Mucosa of stomach (tissue), 1 donor: ENCODE results near the gene PLXNA4.

Source experiments
- H3K27me3 ChIP-seq: one replicate; pipeline ENCODE4 v1.7.0; 2013; ENCODE audit warnings: mild to moderate bottlenecking, low read length; ENCODE audit not compliant: control insufficient read depth, insufficient read depth
- H3K36me3 ChIP-seq: one replicate; pipeline ENCODE4 v1.7.0; 2013; ENCODE audit warnings: low read length; ENCODE audit not compliant: control insufficient read depth, insufficient read depth
- H3K4me1 ChIP-seq: one replicate; pipeline ENCODE4 v1.7.0; 2013; ENCODE audit warnings: mild to moderate bottlenecking, low read length; ENCODE audit not compliant: control insufficient read depth, insufficient read depth
- H3K4me3 ChIP-seq: one replicate; pipeline ENCODE4 v1.7.0; 2013; ENCODE audit warnings: low read length
- H3K9ac ChIP-seq: one replicate; pipeline ENCODE4 v1.7.0; 2013; ENCODE audit warnings: mild to moderate bottlenecking, low read length, moderate library complexity
- H3K9me3 ChIP-seq: one replicate; pipeline ENCODE4 v1.7.0; 2013; ENCODE audit warnings: mild to moderate bottlenecking, low read length, moderate library complexity; ENCODE audit not compliant: control insufficient read depth
- donor health status: Pancreatic carcinoma.

Gene PLXNA4, protein sequence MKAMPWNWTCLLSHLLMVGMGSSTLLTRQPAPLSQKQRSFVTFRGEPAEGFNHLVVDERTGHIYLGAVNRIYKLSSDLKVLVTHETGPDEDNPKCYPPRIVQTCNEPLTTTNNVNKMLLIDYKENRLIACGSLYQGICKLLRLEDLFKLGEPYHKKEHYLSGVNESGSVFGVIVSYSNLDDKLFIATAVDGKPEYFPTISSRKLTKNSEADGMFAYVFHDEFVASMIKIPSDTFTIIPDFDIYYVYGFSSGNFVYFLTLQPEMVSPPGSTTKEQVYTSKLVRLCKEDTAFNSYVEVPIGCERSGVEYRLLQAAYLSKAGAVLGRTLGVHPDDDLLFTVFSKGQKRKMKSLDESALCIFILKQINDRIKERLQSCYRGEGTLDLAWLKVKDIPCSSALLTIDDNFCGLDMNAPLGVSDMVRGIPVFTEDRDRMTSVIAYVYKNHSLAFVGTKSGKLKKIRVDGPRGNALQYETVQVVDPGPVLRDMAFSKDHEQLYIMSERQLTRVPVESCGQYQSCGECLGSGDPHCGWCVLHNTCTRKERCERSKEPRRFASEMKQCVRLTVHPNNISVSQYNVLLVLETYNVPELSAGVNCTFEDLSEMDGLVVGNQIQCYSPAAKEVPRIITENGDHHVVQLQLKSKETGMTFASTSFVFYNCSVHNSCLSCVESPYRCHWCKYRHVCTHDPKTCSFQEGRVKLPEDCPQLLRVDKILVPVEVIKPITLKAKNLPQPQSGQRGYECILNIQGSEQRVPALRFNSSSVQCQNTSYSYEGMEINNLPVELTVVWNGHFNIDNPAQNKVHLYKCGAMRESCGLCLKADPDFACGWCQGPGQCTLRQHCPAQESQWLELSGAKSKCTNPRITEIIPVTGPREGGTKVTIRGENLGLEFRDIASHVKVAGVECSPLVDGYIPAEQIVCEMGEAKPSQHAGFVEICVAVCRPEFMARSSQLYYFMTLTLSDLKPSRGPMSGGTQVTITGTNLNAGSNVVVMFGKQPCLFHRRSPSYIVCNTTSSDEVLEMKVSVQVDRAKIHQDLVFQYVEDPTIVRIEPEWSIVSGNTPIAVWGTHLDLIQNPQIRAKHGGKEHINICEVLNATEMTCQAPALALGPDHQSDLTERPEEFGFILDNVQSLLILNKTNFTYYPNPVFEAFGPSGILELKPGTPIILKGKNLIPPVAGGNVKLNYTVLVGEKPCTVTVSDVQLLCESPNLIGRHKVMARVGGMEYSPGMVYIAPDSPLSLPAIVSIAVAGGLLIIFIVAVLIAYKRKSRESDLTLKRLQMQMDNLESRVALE (N-terminal part only)

DNA sequence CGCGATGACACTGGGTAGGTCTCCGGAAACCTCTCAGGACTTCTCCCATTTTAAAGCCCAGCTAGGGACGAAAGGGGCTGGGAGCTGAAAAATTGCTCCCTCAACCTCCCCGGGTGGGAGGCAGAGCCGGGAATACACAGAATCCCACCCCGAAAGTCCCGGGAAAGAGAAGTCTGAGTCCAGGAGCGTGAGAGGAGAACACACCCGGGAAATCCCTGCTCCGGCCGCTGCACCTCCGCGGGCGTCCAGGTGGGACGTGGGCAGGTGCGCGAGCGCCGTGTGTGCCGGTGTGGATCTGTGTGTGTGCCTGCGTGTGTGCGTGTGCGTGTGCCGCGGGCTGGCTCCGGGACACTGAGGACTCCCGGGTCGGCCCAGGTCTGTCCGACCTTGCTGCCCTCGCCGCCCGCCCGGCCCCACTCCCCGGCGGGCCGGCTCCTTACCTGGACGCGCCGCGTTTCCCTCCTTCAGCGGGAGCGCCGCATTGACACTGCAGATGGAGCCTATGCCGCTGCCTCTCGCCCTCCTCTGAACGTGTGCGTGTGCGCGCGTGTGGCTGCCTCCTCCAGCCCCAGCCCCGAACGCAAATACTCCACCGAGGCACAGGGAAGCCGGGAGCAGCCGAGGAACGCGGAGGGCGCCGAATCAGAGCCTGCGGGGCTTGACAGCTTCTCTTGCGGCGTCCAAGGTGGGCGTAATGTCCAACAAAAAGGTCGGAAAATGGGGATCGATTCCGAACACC, at the start of gene PLXNA4:
Gene PLXNA4 (minus strand): TSS at position 489 of the 739 bp plus-strand sequence. CDS start 67,777 bp downstream, outside the sequence.
- H3K4me1 ChIP-seq, result no peaks in the 10 kb centered on the region
- H3K27me3 ChIP-seq, result peaks cover 61% of the 10 kb centered on the region
- no peaks in the 10 kb centered on the region for H3K36me3 ChIP-seq
- H3K9me3 ChIP-seq, result no peaks in the 10 kb centered on the region
- H3K9ac ChIP-seq, result no peak within 1 kb of the TSS
- H3K4me3 ChIP-seq, result no peak within 1 kb of the TSS

DNA sequence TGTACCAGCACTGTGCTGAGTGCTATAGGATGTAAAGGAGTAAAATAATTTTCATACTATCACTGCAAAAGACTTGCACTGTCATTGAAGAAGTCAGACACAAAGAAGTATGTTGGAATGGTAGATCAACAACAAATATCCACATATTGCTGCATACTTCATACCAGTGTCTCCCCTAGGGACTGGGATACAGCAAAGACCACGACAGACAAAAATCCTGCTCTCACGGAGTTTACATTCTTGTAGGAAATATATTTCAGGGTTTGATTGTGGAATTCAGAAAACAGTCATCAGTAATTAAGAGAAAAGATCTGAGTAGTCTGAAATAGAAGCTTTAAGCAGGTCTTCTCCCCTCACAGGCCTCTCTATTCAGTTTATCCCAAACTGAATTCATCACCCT, 49.4 kb upstream of the PLXNA4 start:
- Histone ChIP-seq H3K4me1 (no peaks in the 10 kb centered on the region), H3K27me3 (no peaks in the 10 kb centered on the region), H3K9ac (no peak overlapping the region), H3K9me3 (no peaks in the 10 kb centered on the region), H3K36me3 (no peaks in the 10 kb centered on the region), H3K4me3 (no peak overlapping the region)

DNA sequence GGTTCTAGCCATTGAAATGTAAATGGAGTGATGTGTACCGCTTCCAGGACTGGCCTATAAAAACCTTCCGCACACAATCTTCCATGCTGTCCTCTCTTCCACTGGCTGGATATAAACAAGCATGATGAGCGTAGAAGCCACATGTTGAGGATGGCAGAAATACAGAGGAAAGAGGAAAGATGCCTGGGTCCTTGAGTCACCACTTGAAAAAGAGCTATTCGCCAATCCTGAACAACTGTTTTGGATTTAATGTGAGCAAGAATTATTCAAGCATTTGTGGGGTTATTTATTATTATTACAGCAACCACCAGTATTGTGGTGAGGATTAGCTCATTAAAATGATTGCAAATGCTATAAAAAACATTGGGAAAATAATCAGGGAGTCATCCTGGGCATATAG, 45.8 kb upstream of the PLXNA4 start:
- Histone ChIP-seq H3K4me1 (no peaks in the 10 kb centered on the region), H3K4me3 (no peak overlapping the region), H3K9ac (no peak overlapping the region), H3K9me3 (no peaks in the 10 kb centered on the region), H3K27me3 (no peaks in the 10 kb centered on the region), H3K36me3 (no peaks in the 10 kb centered on the region)

DNA sequence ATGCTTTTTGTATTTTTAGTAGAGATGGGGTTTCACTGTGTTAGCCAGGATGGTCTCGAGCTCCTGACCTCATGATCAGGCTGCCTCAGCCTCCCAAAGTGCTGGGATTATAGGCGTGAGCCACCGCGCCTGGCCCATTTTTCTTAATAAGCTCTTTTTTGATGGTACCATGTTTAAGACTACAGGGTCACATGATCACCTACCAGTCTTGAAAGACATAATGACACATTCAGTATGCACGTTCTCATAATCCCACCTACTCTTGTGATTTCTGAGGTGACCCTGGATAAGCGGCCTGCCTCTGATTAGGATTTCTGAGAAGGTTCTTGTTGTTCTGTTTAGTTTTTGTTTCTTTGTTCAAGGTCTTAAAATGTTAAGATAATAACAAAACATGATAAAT, 43.7 kb upstream of the PLXNA4 start:
- H3K4me1 ChIP-seq, result peaks cover 2% of the 10 kb centered on the region
- H3K9me3 ChIP-seq, result no peaks in the 10 kb centered on the region
- no peak overlapping the region for H3K4me3 ChIP-seq
- peaks cover 10% of the 10 kb centered on the region for H3K27me3 ChIP-seq
- H3K9ac ChIP-seq, result no peak overlapping the region
- no peaks in the 10 kb centered on the region for H3K36me3 ChIP-seq

DNA sequence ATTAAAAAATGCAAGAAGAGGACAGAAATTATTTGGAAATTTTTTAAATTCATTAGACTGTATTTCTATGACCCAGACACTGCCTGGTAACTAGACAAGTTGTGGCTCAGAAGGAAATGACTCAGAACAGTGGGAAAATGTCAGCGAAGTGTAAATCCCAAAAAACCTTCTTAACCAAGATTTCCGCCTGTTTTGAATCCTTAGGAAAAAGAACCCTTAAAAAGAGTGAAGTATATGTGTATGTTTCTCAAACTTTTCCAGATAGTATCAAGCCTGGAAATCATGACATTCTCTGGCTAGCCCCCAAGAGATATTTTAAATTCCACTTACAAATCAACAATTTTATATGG, 42.7 kb upstream of the PLXNA4 start:
- no peak overlapping the region for H3K9ac ChIP-seq
- H3K9me3 ChIP-seq, result no peaks in the 10 kb centered on the region
- peaks cover 3% of the 10 kb centered on the region for H3K4me1 ChIP-seq
- H3K36me3 ChIP-seq, result no peaks in the 10 kb centered on the region
- H3K4me3 ChIP-seq, result no peak overlapping the region
- peaks cover 12% of the 10 kb centered on the region for H3K27me3 ChIP-seq

DNA sequence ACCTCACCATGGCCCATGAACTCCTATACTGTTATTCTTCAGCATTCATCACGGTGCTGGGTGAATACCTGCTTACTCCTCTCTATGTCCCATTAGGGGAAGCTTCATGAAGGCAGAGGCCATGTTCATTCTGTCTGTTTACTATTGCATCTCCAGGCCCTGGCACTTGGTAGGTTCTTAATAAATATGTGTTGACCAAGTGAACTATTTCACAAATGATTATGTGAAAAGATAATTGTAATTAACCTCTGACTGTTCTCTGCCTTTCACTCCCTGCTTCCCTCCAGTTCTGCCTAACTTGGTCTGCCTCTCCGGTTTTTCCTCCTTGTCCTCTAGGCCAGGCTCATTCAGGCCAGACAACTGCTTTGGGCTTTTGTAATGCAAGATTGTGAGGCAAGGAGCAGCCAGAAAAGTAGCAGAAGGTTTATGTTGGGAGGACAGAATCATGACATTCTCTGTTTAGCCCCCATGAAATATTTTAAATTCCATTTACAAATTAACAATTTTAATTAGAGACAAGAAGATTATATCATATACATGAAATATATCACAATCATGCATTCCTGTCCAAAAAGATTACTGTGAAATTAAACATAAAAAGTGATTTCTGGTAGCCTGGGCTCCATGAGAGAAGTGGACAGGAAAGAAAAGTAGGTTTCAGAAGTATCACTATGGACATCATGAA, 42.1 kb upstream of the PLXNA4 start:
- H3K9ac ChIP-seq, result no peak overlapping the region
- H3K4me1 ChIP-seq, result peaks cover 3% of the 10 kb centered on the region
- no peak overlapping the region for H3K4me3 ChIP-seq
- peaks cover 12% of the 10 kb centered on the region for H3K27me3 ChIP-seq
- H3K36me3 ChIP-seq, result no peaks in the 10 kb centered on the region
- H3K9me3 ChIP-seq, result no peaks in the 10 kb centered on the region

DNA sequence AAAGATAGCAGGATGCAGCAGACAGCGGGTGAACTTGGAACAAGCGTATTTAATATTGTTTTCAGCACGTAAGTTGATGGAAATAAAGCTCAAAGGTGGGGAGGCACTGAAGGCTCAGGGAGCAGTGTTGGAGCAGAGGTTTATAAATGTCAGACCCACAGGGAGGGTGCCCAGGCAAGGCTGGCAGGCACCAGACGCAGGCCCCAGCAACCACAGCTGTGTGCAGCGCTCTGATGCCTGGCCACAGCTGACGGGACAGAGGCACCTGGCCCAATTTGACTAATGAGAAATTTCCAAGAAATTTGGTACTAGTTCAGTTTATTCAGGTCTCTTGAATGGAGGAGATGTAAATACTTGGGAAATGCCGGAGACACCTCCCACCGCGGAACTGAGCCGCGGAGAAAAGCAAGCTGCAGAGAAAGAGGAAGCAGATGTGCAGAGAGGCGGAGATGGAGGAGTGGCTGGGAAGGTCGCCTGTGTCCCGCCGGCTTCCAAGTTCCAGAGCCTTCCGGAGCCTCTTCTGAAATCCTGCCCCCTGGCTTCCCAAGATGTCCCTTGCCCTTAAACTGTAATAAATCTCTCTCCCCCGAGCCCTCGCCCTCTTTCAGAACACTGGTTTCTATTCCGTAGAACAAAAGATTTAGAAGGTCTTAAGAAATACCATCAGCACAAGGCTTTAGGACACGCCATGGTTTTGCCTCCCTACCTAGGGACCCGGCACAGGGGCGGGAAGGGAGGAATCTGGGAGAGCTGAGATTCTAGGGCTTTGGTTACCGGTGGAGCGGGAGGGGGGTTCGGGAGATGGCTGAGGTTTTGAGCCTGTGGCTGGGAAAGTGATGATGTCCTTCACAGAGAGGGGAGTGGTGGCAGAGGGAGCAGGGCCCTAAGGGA, 38.4 kb upstream of the PLXNA4 start:
- Histone ChIP-seq H3K36me3 (no peaks in the 10 kb centered on the region), H3K27me3 (peaks cover 12% of the 10 kb centered on the region), H3K4me1 (peaks cover 3% of the 10 kb centered on the region), H3K9ac (no peak overlapping the region), H3K9me3 (no peaks in the 10 kb centered on the region), H3K4me3 (no peak overlapping the region)

DNA sequence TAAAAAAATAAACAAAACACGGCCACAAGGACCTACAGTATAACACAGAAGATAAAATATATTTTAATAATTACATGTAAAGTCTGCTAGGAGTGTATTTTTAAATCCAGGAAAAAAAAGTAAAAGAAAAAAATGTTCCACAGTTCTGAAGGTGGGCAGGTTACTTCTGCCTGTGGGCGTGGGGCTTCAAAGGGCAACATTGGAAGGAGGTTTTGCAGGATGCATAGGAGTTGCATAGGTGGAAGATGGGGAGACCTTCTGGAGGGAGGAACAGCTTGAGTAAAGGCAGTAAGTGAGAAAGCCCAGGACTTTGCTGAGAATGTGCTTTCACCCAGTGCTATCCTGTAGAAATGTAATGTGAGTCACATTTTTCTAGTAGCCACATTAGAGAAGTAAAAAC, 37.5 kb upstream of the PLXNA4 start:
- H3K4me3 ChIP-seq, result no peak overlapping the region
- H3K9ac ChIP-seq, result no peak overlapping the region
- H3K36me3 ChIP-seq, result no peaks in the 10 kb centered on the region
- H3K9me3 ChIP-seq, result no peaks in the 10 kb centered on the region
- H3K4me1 ChIP-seq, result peaks cover 3% of the 10 kb centered on the region
- peaks cover 12% of the 10 kb centered on the region for H3K27me3 ChIP-seq

DNA sequence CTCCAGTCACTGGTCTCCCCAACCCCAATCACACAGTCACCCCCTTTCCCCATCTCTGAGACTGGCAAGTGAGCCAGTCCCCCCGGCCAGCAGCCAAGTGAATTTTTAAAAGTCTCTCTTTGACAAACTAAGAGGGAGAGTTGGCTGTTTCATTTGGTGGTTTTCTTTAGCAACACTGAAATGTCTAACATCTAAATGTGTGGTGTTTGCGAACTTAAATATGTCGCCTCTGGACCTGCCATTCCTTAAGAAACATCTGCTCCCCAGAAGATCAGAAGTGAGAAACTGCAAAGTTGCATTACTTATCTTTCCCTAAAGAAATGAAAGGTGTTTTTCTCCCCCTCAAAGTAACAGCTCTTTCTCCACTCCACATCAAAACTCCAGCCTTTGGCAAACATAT, 34.7 kb upstream of the PLXNA4 start:
- Histone ChIP-seq H3K4me3 (no peak overlapping the region), H3K36me3 (no peaks in the 10 kb centered on the region)

DNA sequence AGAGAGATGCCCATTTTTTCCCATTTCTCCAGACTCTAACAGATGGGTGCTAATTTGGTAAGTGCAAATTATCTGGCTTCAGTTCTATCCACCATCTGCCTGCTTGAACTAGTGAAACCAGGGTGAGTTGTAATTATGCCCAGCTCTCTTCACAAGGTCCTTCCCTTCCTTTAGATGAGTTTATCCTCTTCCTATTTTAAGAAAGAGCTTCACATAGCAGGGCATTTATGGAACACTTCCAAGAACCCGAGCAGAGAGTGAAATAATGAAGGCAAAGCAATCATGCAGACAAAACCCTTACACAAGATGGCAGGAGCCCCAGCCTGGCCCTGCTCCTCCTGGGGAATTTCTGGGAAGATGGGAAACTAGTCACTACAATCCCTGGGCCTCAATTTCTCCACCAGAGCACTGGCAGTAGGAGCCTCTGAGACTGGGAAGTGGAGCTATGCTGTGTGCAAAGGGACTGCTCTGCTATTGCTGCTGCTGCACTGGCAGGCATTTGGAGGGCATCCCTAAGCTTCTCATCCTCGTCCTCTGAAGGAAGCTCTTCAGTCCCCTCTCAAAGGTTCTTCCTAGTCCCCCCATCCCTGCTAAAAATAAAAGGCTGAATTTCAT, 33.7 kb upstream of the PLXNA4 start:
- Histone ChIP-seq H3K27me3 (peaks cover 2% of the 10 kb centered on the region), H3K36me3 (no peaks in the 10 kb centered on the region), H3K9me3 (no peaks in the 10 kb centered on the region), H3K4me1 (peaks cover 2% of the 10 kb centered on the region), H3K4me3 (no peak overlapping the region), H3K9ac (no peak overlapping the region)

More for the DNA sequence above, 34.7 kb upstream of the PLXNA4 start:
- no peak overlapping the region for H3K9ac ChIP-seq
- no peaks in the 10 kb centered on the region for H3K9me3 ChIP-seq
- peaks cover 12% of the 10 kb centered on the region for H3K27me3 ChIP-seq
- peaks cover 3% of the 10 kb centered on the region for H3K4me1 ChIP-seq
